NT2/D1 (cell line): ENCODE measurements around the gene PRSS36.

Source experiments
- DNase-seq: peaks from one replicate; pipeline ENCODE4 v3.0.0-alpha.2; 2011; ENCODE audit warnings: low read depth, low spot score
- H3K27me3 ChIP-seq: 2 replicates; pipeline ENCODE4 v1.6.0; 2011; ENCODE audit warnings: mild to moderate bottlenecking; ENCODE audit not compliant: insufficient read length, insufficient read depth
- H3K36me3 ChIP-seq: 2 replicates; pipeline ENCODE4 v1.6.1; 2011; ENCODE audit warnings: mild to moderate bottlenecking, low read length, mixed read lengths; ENCODE audit not compliant: insufficient read depth, insufficient read length
- H3K4me1 ChIP-seq: 2 replicates; pipeline ENCODE4 v1.5.1; 2011; ENCODE audit not compliant: insufficient read depth, insufficient read length
- H3K4me3 ChIP-seq: 2 replicates; pipeline ENCODE4 v1.5.1; 2011; ENCODE audit warnings: low read depth; ENCODE audit not compliant: insufficient read length
- H3K9ac ChIP-seq: 2 replicates; pipeline ENCODE4 v1.6.0; 2011; ENCODE audit warnings: low read depth; ENCODE audit not compliant: insufficient read length
- H3K9me3 ChIP-seq: 2 replicates; pipeline ENCODE4 v1.5.1; 2011; ENCODE audit warnings: mild to moderate bottlenecking, low read length; ENCODE audit not compliant: insufficient read depth
- SUZ12 ChIP-seq: IDR thresholded peaks from 2 replicates; pipeline ENCODE4 v1.6.1; 2011; ENCODE audit not compliant: insufficient read length, insufficient read depth; ENCODE audit errors: extremely low read depth
- YY1 ChIP-seq: IDR thresholded peaks from 2 replicates; pipeline ENCODE4 v1.6.1; 2011; ENCODE audit not compliant: insufficient read length, insufficient read depth
- ZNF274 ChIP-seq: IDR thresholded peaks from 2 replicates; pipeline ENCODE4 v1.6.1; 2011; ENCODE audit warnings: mild to moderate bottlenecking, low read depth, low read length

Gene PRSS36

GRCh38 chr16:31128711-31129567 lies 20.9 kb downstream of the PRSS36 start:
- peaks cover 27% of the 10 kb centered on the region for H3K4me1 ChIP-seq
- H3K9ac ChIP-seq: no peak overlapping the region
- TF ChIP-seq SUZ12 (no peak), YY1 (no peak)
- H3K9me3 ChIP-seq: no peaks in the 10 kb centered on the region
- no peaks in the 10 kb centered on the region for H3K27me3 ChIP-seq
- no peak overlapping the region for H3K4me3 ChIP-seq
- no peak for DNase-seq
- peaks cover 86% of the 10 kb centered on the region for H3K36me3 ChIP-seq

GRCh38 chr16:31127182-31127581 lies 22.7 kb downstream of the PRSS36 start:
- no peak overlapping the region for H3K9ac ChIP-seq
- no peak overlapping the region for H3K4me3 ChIP-seq
- no peak for DNase-seq
- H3K4me1 ChIP-seq: peaks cover 13% of the 10 kb centered on the region
- no peaks in the 10 kb centered on the region for H3K9me3 ChIP-seq
- peaks cover 81% of the 10 kb centered on the region for H3K36me3 ChIP-seq
- TF ChIP-seq ZNF274: no peak
- TF ChIP-seq SUZ12: no peak
- no peak for TF ChIP-seq YY1
- no peaks in the 10 kb centered on the region for H3K27me3 ChIP-seq

- no peaks in the 10 kb centered on the region for H3K27me3 ChIP-seq
- no peak overlapping the region for H3K9ac ChIP-seq
- no peak for DNase-seq
- no peak for TF ChIP-seq SUZ12
- TF ChIP-seq YY1: no peak
- no peak for TF ChIP-seq ZNF274
- H3K36me3 ChIP-seq: peaks cover 81% of the 10 kb centered on the region
- no peaks in the 10 kb centered on the region for H3K9me3 ChIP-seq
- H3K4me1 ChIP-seq: peaks cover 10% of the 10 kb centered on the region
- no peak overlapping the region for H3K4me3 ChIP-seq
These were observed 24.0 kb downstream of the PRSS36 start for GRCh38 chr16:31125844-31126243.

- Histone ChIP-seq H3K4me3 (no peak overlapping the region), H3K36me3 (peaks cover 57% of the 10 kb centered on the region), H3K9ac (no peak overlapping the region), H3K27me3 (no peaks in the 10 kb centered on the region), H3K4me1 (peaks cover 8% of the 10 kb centered on the region), H3K9me3 (no peaks in the 10 kb centered on the region)
- TF ChIP-seq ZNF274 (no peak), YY1 (no peak)
- no peak for DNase-seq
These were observed 29.7 kb downstream of the PRSS36 start for GRCh38 chr16:31120129-31120528.

- TF ChIP-seq ZNF274: no peak
- TF ChIP-seq SUZ12: no peak
- TF ChIP-seq YY1: no peak
- Histone ChIP-seq H3K4me3 (peak overlapping the region; percentile 81), H3K36me3 (peaks cover 44% of the 10 kb centered on the region), H3K4me1 (peaks cover 8% of the 10 kb centered on the region), H3K9ac (peak overlapping the region; percentile 89), H3K27me3 (no peaks in the 10 kb centered on the region), H3K9me3 (no peaks in the 10 kb centered on the region)
- DNase-seq: no peak
These were observed 31.4 kb downstream of the PRSS36 start for GRCh38 chr16:31118223-31119155.

- peak; percentile 94 for DNase-seq
- Histone ChIP-seq H3K4me1 (peaks cover 8% of the 10 kb centered on the region), H3K9me3 (no peaks in the 10 kb centered on the region), H3K9ac (peak within 1 kb of the TSS; percentile 90), H3K4me3 (peak within 1 kb of the TSS; percentile 81), H3K36me3 (peaks cover 50% of the 10 kb centered on the region), H3K27me3 (no peaks in the 10 kb centered on the region)
- TF ChIP-seq ZNF274 (no peak), YY1 (peak; percentile 76)
These were observed 32.3 kb downstream of the PRSS36 start, which contains the start of gene KAT8 for GRCh38 chr16:31117384-31118222. Gene KAT8 (plus strand): TSS chr16:31117664. CDS start chr16:31117682, 18 bp downstream.

GRCh38 chr16:31114468-31114867 lies 35.4 kb downstream of the PRSS36 start:
- Histone ChIP-seq H3K9me3 (no peaks in the 10 kb centered on the region), H3K9ac (no peak overlapping the region), H3K27me3 (no peaks in the 10 kb centered on the region), H3K36me3 (peaks cover 50% of the 10 kb centered on the region), H3K4me1 (peaks cover 5% of the 10 kb centered on the region), H3K4me3 (no peak overlapping the region)
- TF ChIP-seq SUZ12 (no peak), ZNF274 (no peak), YY1 (no peak)
- no peak for DNase-seq
